ENCODE measurements around the gene GAS2L1. TPM values are rescaled to one million over a fixed set of nuclear protein-coding genes. Genes with fewer than 3 reads are reported as not detected.

GAS2L1 gene
- 10.9 and 17.1 TPM in 2 replicates for total RNA-seq (2014; rRNA removed; shearing (Covaris generic))

DNA sequence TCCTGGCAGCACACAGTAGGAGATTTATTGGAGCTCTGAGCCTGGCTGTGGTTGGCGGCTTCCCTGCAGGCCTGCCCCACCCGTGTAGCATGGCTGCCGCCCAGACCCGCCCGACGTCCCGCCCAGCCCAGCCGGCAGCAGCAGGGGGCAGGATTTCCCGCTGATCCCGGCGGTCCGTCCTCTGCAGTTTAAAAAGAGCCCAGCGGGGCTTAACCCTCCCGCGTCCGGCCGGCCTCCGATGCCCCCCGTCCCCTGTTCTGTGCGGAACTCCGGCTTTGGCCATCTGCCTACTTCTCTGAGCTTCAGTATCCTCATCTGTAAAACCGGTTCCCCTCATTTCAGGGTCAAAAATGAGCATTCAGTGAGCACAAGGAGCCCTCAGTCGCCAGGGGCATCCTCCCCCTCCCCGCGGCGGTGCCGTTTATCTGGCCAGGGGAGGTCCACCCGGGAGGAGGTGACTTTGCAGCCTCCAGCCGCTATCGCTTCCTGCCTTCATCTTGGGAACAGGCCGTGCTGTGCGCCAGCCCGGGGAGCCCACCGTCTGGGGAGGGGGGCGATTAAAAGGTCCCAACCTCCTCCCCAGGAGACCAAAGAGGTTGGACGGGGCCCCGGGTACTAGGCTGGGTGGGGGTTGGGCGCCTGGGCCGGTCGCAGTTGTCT lies at the start of gene GAS2L1:
GAS2L1 (plus strand) TSS at position 476 of the 660 bp plus-strand sequence. CDS start 1,456 bp downstream, outside the sequence.
- peak; percentile 80 for DNase-seq (ENCODE audit: low read depth)

DNA sequence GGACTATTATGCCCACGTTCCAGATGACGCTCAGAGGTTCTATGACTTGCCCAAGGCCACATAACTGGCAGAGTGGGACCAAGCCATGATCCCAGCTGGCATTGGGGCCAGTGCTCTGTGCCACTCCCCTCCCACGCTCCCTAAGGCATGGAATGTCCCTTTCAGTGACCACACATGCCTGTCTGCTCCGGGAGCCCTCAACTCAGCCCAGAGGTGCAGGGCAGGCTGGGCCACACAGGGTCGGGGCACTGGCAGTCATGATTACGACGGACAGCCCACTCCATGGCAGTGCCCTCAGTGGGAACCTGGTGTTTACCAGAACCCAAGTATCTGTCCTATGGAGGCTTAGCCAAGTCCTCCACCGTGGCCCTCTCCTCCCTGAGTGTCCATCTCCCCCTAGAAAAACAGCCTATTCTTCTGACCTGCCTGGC lies 48.7 kb upstream of the GAS2L1 start:
- DNase-seq (ENCODE audit: low read depth), result peak; percentile 18

- DNase-seq (ENCODE audit: low read depth), result no peak
These were observed 47.8 kb upstream of the GAS2L1 start for GRCh38 chr22:29258407-29259252.

DNA sequence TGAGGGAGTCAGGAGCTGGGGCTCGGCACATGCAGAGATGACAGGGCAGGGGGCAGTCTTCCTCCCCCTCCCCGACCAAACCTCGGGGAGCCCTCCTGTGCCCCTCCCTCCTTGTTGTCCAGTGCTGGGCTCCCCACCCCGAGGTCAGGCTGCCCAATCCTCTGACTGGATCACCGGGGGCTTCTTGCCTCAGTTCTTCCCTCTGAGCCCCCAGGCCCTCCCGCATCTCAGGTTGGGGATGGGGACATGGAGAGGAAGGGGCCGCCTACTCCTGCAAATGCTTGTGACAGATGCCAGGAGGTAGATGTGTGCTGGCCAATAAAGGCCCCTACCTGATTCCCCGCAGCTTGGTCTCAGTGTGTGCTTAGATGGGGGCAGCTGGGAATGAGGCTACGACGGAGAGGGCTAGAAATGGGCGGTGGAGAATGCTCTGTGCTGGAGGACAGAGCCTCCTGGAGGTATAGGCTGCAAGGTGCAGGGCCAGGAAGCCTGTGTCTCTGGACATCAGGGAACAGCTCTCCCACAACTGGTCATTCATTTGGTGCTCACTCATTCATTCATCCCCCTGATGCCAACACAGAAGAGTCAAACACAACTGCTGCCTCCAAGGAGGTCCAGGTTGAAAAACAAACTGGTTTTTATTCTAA lies 47.1 kb upstream of the GAS2L1 start:
- no peak for DNase-seq (ENCODE audit: low read depth)

DNA sequence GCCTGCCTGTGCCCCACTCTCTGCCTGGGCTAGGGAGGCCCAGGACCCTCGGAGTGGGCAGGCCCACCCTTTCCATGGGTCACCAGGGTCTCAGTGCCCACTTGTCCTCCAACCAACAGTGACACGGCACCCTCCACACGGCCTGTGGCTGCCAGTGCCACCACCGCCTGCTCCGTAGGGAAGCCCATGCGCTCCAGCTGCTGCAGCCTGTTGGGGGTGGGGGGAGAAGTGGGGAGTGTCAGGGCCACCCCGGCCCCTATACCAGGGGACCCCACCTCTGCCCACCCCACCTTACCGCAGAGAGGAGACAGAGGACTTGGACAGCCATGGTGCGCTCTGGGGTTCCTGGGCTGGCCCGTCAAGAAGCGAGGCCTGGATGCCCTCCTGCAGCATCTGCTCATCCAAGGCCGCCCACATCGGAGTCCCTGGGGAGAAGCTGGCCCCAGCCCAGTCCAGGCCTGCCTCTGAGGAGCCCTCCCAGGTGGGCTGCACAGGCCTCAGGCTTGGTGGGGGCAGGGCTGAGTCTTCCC lies 46.4 kb upstream of the GAS2L1 start:
- DNase-seq (ENCODE audit: low read depth), result no peak

GRCh38 chr22:29260601-29261315 lies 45.7 kb upstream of the GAS2L1 start:
- DNase-seq (ENCODE audit: low read depth), result no peak

DNA sequence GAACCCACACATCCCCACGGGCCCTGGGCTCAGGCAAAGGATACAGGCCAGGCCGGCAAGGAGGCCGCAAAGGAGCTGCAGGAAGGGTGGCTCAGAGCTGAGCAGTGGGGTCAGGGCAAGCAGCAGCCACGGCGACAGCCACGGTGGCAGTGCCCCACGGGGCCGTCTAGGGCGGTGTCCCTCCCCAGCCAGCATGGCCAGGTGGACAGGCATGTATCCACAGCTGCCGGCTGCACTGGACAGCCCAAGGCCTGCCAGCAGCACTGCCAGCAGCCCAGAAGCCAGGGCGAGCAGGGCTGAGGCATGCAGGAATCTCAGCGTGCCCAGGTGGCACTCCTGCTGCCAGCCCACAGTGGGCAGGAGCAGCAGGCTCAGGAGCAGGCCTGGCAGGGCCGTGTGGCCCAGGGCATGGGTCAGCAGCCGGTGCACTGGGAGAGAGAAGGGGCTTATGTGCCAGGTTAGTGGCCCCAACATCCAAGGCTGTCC lies 42.6 kb upstream of the GAS2L1 start:
- no peak for DNase-seq (ENCODE audit: low read depth)

GRCh38 chr22:29265305-29265704 lies 41.1 kb upstream of the GAS2L1 start:
- DNase-seq (ENCODE audit: low read depth), result no peak

- DNase-seq (ENCODE audit: low read depth), result peak; percentile 31
These were observed 40.5 kb upstream of the GAS2L1 start for GRCh38 chr22:29265929-29266328.

GRCh38 chr22:29266564-29267461 lies 39.6 kb upstream of the GAS2L1 start:
- DNase-seq (ENCODE audit: low read depth), result peak; percentile 43

DNA sequence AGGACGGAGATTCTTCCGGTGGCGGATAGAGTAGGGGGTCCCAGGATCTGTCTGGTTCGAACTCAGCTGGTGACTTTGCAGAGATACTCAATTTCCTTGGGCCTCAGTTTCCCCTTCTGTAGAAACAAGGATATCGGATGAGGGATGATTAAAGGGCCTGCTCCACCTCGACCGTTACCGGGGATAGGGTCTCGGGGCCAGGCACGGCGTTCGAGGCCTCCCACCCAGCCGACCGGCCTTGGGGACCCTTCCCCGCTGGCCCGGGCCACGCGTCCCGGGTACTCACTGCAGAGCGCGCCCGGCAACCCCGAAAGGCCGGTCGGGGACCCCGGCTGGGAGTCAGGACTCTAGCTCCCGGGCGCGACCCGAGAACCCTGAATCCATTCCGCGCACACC lies 39.0 kb upstream of the GAS2L1 start:
- no peak for DNase-seq (ENCODE audit: low read depth)

DNA sequence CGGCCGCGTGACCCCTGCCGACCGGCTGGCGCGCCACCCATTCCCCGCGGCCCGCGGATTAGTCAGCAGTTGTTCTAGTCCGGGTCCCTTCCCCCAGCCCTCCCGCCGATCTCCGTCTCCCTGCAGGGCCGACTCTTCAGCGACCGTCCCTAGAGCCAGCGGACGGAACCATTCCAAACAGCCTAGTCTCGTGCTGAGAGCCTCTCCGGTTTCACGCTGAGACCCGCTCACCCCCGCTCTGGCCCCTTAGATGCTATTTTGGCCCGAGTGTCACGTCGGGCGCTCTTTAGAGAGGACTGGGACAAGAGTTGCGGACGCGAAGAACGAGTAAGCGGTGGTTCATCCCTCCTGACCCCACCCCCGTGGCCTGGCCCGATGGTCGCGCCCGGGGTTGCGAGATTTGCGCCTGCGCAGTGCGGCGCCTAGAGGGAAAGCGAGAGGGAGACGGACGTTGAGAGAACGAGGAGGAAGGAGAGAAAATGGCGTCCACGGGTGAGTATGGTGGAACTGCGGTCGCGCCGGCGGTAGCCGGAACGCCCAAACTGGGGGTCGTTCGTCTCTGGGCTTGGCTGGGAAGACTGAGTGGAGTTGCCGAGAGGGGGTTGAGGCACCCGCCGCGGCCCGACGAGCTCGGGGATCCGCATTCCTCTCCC lies 38.5 kb upstream of the GAS2L1 start, which contains the start of the genes EWSR1 and RHBDD3:
EWSR1 (plus strand) TSS at position 411 of the 653 bp plus-strand sequence; CDS start at position 480, 69 bp downstream.
RHBDD3 (minus strand) TSS at position 124 of the 653 bp plus-strand sequence. CDS start 2,355 bp downstream, outside the sequence.
- DNase-seq (ENCODE audit: low read depth), result peak; percentile 96

- peak; percentile 77 for DNase-seq (ENCODE audit: low read depth)
These were observed 37.8 kb upstream of the GAS2L1 start for GRCh38 chr22:29268511-29269229.

DNA sequence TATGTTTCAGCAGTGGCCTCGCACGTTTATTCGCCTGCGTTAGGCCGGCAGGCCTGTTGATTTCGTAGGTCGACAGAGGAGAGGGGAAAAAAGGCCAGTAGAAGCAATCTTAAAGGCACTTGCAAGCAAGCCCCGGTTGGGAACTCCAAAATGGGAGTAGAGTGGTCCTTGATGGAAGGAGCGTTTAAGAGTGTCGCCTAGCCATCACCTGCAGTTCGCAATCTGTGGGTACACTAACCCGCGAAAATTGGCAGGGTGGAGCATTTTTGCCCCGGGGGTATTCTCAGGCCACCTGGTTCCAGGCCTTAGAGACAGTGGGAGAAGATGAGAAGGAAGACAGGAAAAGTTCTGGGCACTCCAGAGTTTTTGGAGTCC lies 37.2 kb upstream of the GAS2L1 start:
- no peak for DNase-seq (ENCODE audit: low read depth)

- no peak for DNase-seq (ENCODE audit: low read depth)
These were observed 36.5 kb upstream of the GAS2L1 start for GRCh38 chr22:29269731-29270474.

DNA sequence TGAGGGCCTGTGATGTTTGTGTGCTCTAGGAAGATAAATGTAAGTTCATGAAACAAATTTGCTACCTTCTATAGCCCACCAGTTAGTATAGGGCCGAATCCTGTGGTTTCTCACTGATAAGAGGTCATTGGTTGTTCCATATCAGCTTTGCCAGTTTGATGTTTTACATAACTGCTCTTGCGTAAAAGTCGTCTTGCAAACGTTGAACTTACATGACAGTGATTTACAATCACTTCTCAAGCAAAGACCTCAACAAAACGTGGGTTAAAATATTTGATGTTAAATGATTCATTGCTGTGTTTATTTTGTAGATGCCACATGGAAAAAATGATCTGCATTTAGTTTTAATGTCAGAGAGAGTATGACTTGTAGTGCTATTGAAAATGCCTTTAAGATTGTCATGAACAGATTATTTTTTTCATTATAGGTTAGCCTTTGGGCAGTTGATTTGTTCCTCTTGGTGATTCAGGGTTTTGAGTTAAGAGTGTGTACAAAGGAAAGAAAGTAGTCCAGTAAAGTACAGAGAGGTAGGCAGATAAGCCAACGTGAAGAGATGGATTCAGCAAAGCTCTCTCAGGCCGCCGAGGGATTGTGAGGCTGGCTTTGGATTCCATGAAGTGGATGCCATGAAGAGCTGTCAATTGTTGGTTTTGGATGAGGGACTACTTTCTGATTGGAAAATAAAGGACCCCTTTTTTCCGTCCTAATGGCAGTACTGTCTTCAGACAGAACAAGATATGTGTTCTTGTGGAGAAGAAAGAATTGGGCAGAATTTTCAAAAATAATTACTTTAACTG lies 35.8 kb upstream of the GAS2L1 start:
- peak; percentile 15 for DNase-seq (ENCODE audit: low read depth)

DNA sequence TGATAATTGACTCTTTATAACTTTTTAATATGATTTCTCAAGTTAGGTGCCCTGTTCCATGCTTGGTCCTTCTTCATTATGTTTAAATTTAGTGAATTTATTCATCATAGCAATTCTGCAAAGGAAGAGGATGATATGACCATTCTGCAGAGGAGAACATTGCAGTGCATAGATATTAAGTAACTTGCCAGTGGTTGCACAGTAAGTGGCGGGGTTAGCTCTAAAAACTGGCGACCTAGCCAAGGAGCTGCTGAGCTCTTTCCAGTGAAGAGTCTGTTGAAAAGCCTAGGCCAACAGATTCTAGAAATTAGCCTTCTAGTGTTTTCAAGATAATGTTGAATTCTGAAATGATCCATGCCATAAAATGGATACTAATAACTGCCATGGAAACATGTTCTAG lies 33.8 kb upstream of the GAS2L1 start:
- DNase-seq (ENCODE audit: low read depth), result no peak

Measured in RPMI7951 (cell line).